AG08396 (cell line): Measurements from ENCODE around the gene CNTLN.
"Not testable (repeated sequence)": the region's sequence is repeated elsewhere in the genome, so short reads cannot be mapped to it uniquely, and the experiment has no call there.

ENCODE experiments used
- DNase-seq: peaks from one replicate; pipeline ENCODE4 v3.0.0; 2012; ENCODE audit warnings: low spot score, mixed read lengths

Gene CNTLN

DNA sequence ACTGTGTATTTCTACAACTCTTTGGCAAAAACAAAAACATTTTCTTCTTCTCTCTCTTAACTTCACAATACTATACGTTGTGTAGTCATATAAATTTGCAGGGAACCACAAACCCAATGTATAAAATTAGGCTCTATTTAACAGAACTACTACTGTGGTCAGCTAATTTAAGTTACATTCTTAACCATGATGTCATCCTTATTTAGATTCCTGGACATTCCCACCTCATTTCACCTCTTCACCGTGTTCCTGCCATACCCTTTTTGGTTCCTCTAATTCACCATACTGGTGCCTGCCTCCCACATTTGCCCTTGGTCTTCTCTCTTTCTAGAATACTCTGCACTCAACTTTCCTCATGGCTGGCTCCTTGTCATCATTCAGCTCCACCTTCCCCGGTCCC, 368.4 kb downstream of the CNTLN start:
- no peak for DNase-seq

DNA sequence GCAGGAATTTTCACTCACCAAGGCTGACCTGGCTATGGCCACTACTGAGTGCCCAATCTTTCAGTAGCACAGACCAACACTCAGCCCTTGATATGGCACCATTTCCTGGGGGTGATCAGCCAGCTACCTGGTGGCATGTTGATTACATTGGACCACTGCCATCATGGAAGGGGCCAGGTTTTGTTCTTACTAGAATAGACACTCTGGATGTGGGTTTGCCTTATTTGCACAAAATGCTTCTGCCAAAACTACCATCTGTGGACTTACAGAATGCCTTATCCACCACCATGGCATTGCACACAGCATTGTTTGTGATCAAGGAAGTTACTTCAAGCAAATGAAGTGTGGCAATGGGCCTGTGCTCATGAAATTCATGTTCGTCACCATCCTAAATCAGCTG, 374.3 kb downstream of the CNTLN start:
- DNase-seq: no peak

DNA sequence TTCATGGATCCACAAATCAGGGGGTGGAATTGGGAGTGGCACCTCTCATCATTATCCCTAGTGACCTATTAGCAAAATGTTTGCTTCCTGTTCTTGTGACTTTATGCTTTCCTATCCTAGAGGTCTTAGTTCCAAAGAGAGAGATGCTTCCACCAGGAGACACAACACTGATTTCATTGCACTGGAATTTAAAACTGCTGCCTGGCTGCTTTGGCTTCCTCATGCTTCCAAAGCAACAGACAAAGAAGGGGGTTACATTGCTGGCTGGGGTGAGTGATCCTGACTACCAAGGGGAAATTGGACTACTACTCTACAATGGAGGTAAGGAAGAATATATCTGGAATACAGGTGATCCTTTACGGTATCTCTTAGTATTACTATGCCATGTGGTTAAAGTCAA, 374.9 kb downstream of the CNTLN start:
- DNase-seq: no peak

DNA sequence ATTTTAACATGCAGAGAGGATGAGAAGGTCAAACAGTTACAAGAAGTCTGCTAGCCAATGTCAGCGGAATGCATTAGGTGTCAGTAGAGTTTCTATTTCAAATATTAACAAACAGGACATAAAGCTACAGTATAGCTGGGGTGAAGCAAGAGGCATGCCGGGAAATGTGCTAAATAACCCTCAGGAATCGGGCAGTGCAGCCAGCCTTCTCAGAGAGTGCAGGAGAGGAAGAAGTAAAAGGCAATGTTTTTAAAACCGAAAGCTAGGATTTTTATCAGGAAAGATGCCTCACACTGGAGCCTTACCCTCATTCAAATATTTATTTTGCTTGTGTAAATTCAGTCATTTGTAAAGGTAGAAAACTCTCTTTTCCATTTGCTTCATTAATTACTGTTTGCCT, 384.9 kb downstream of the CNTLN start:
- DNase-seq: peak; percentile 7

DNA sequence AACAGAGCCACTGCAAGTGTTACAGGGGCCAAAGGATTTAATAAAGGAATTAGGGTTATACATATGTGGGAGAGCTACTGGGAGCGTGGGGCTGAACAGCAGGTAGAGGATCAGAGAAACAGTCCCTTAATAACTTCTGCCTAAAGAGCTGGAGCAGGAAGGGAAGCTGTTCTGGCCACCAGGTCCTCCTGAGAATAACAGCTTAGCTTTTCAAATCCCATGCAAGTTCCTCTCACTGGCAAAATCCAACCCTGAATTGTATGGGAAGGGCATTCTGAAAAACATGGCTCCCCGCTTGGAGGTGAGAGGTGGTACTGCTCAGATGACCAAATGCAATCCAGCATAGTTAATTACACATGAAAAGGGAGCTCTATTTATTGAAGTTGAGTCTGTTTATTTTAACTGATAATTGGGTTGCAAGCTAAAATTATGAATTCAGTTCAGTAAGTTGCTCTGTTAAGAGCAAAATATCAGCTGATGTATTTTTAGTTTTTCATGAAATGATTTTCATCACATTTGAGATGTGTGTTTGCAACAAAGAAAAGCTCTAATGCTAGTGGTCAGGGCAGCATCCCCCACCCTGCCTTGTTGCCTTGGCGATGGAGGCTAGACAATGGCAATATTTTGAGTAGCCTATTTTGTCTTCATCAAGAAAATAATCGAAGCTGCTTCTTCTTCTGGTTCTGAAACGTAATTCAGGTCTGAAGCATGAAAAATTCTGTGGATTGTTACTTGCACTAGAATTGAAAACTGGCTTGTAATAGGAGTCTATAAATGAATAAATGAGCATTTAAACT, 385.6 kb downstream of the CNTLN start:
- no peak for DNase-seq

DNA sequence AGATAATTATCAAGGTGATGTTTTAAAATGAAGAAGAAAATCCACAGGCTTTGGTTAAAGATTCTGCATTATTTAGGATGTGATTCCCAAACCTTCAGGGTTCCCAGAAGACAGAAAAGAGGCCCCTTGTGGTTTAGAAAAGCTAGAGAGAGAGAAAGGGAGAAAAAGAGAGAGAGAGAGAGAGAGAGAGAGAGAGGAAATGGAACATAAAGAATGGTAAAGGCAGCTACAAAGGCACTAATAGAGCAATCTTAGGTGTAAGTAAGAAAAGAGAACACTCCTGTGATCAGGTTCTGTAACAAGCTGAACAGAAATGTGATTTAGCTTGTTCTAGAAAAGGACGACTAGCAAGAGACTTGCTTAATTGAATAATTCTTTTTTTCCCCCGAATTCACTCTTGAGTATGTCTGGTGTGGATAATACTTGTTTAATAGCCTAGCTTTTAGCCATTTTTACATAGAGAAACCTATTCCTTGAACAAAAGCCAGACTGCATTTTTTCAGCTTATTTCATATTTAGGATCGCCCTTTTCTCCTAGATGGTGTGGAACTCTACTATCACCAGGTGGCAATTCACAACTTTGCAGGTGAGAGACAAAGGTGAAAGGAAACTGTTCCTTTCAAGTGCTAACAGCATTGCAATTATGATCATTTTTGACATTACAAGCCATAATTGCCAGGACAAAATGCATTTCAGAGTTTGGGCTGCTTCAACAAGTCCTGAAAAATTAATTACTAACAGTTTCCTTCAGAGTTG, 386.4 kb downstream of the CNTLN start:
- no peak for DNase-seq

DNA sequence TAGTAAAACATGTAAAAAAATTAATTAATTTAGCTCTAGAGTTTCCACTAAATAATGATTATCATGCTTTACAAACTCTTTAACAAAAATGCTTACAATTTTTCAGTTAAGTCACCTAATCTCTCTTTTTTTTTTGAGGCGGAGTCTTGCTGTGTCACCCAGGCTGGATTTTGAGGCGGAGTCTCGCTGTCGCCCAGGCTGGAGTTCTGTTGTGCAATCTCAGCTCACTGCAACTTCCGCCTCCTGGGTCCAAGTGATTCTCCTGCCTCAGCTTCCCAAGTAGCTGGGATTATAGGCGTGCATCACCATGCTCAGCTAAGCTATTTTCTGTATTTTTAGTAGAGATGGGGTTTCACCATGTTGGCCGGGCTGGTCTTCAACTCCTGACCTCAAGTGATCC, 391.9 kb downstream of the CNTLN start:
- not testable (repeated sequence) for DNase-seq

DNA sequence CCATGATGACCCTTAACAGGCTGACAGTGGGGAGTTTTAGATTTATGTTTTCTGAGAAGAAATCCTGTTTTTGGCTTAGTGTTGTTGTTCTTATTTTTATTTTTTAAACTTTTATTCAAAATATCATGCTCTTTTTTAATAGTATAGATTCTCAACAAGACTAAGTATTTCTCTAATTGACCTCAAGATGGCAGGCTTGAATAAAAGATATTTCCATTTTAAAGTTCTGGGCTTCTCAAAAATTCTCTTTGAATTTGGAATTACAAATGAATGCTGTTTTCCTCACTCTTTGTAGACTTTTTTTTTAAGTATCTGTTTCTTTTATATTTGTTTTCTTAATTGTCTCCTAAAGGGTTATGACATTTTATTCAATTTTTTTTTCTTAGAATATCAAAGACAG, 394.0 kb downstream of the CNTLN start:
- DNase-seq: no peak

DNA sequence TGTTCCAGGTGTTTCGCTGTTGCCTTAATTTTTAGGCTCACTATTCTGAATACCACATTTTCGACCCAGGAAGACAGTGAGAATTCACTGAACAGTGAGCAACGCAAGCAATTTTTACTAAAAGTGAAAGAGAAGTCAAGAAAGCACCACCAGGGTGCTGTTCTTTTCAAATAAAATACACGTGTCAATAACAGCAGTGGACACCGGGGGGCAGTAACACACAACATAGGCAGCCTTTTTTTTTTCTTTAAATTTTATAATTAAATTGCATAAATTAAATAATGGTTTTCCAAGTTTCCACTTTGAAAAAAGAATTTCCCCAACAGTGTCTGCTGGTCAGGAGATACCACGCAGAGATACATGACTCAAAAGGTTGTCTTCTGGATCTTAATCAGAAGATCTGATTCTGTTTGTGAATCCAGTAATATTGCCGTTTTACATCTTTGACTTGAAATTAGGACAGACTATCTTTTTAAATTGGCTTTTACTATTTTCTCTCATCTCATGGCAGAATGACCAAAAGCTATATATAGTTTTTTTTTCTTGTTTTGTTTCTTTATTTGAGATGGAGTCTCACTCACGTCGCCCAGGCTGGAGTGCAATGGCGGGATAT, 396.9 kb downstream of the CNTLN start:
- peak; percentile 53 for DNase-seq

DNA sequence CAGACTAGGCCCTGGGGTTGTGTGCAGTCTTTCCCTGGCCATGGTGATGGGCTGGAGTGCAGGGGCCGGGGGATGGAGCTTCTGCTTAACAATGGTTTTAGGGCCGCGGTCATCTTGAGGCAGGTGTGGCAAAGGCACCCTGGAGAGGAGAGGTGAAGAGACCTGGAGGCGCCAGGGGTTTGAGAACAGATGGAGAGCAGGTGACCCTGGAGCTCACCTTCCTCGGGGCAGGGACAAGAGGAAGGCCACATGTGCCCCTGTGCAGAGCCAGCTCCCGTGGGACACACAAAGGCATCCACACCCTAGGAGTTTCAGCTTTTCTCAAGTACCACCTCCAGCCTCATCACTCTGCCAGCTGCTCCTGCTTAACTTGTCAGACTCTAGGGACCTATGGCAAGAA, 397.6 kb downstream of the CNTLN start:
- no peak for DNase-seq

DNA sequence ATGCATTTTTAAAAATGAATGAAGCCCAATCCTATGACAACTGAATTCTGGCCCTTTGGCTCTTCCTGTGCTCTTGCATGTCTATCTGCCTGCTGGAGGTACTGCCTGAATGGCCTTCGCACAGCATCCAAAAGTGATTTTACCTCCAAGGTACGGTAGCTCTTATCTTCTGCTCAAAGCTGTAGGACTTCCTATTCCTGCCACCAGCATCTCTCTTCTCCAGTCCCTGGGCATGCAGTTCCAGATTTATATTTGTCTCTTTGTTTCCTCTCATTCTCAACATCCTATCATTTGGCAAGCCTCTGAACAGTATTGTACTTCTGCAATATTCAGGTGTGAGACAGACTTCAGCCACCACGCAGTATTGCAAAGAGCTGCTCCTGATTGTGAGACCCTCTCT, 400.3 kb downstream of the CNTLN start:
- no peak for DNase-seq

DNA sequence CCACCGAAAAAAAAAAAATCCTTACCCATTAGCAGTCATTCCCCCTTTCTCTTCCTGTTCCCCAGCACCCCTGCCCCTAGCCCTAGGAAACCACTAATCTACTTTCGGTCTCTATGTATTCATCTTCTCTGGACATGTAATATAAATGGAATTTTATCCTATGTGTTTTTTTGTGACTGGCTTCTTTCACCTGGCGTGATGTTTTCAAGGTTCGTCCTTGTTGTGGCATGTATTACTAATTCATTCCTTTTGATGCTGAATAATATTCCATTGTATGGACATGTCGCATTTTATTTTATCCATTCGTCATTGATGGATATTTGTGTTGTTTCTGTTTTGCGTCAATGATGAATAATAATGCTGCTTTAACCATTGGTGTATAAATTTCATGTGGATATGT, 401.2 kb downstream of the CNTLN start:
- no peak for DNase-seq

DNA sequence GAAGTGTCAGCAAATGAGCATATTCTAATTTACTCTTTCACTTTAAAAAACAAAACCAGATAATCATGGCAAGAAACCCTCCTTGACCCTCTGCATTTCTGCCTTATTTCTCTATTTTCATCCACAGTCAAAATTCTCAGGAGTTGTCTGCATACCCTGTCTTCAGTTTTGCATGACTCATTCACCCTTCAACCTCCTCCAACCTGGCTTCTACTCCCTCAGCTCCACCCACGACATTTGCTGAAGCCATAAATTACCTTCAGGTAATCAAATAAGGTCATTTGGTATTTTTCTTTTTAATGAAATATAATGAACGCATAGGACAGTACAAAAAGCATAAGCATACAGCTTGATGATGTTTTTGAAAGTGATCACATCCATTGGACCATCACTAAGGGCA, 416.2 kb downstream of the CNTLN start:
- no peak for DNase-seq
